ENCODE measurements around the gene VGF. TPM values are rescaled to one million over a fixed set of nuclear protein-coding genes. Genes with fewer than 3 reads are reported as not detected.
"Not testable (repeated sequence)": the region's sequence is repeated elsewhere in the genome, so short reads cannot be mapped to it uniquely, and the experiment has no call there.

The VGF gene
- total RNA-seq, 1 donor from 2014 or later, result 51.8 TPM

DNA sequence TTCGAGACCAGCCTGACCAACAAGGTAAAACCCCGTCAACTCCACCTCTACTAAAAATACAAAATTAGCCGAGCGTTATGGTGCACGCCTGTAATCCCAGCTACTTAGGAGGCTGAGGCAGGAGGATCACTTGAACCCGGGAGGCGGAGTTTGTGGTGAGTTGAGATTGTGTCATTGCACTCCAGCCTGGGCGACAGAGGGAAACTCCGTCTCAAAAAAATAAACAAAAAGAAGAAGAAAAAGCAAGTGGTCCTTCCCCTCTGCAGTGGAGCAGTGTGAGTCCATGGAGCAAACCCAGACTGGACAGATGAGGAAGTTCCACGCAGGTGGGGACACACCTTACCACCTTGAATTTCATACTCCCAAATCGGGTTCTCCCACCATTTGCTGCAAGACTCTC lies 51.5 kb downstream of the VGF start:
- FAIRE-seq, result no peak
- Histone ChIP-seq H3K27ac (ENCODE audit: low read depth, low read length) (peak overlapping the region; percentile 70), H3K27me3 (ENCODE audit: insufficient read depth, low read length) (no peaks in the 10 kb centered on the region), H3K9ac (ENCODE audit: low read length) (peak overlapping the region; percentile 55), H3K36me3 (ENCODE audit: insufficient read depth, low read length) (no peaks in the 10 kb centered on the region), H2AFZ (ENCODE audit: low read depth, low read length) (no peak overlapping the region), H3K79me2 (ENCODE audit: insufficient read depth, low read length) (no peaks in the 10 kb centered on the region), H3K4me1 (ENCODE audit: insufficient read depth, low read length) (peaks cover 46% of the 10 kb centered on the region), H3K4me2 (ENCODE audit: low read length) (peak overlapping the region; percentile 38), H3K4me3 (ENCODE audit: insufficient read depth, low read depth, low read length) (no peak overlapping the region), H3K9me3 (ENCODE audit: insufficient read depth, low read depth, low read length) (no peaks in the 10 kb centered on the region), H4K20me1 (ENCODE audit: insufficient read depth, low read length) (no peaks in the 10 kb centered on the region)
- Mint-ChIP-seq H3K36me3 (ENCODE audit: low read depth, unreplicated experiment) (no peaks in the 10 kb centered on the region), H3K9me3 (ENCODE audit: unreplicated experiment) (peaks cover 4% of the 10 kb centered on the region), H3K27ac (ENCODE audit: unreplicated experiment) (no peak overlapping the region), H3K27me3 (ENCODE audit: low read depth, unreplicated experiment) (no peaks in the 10 kb centered on the region), H3K4me3 (ENCODE audit: unreplicated experiment) (no peak overlapping the region), H3K4me1 (ENCODE audit: low read depth, unreplicated experiment) (peaks cover 26% of the 10 kb centered on the region)
- DNase-seq (ENCODE audit: low read depth), result no peak
- TF ChIP-seq, protein P1, sequence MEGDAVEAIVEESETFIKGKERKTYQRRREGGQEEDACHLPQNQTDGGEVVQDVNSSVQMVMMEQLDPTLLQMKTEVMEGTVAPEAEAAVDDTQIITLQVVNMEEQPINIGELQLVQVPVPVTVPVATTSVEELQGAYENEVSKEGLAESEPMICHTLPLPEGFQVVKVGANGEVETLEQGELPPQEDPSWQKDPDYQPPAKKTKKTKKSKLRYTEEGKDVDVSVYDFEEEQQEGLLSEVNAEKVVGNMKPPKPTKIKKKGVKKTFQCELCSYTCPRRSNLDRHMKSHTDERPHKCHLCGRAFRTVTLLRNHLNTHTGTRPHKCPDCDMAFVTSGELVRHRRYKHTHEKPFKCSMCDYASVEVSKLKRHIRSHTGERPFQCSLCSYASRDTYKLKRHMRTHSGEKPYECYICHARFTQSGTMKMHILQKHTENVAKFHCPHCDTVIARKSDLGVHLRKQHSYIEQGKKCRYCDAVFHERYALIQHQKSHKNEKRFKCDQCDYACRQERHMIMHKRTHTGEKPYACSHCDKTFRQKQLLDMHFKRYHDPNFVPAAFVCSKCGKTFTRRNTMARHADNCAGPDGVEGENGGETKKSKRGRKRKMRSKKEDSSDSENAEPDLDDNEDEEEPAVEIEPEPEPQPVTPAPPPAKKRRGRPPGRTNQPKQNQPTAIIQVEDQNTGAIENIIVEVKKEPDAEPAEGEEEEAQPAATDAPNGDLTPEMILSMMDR (IDR thresholded peaks at IDR 0.05; ENCODE audit: insufficient read depth, low read depth, low read length), result no peak
- no peak for TF ChIP-seq EZH2 (IDR thresholded peaks at IDR 0.05; ENCODE audit: insufficient read depth, low read length)

DNA sequence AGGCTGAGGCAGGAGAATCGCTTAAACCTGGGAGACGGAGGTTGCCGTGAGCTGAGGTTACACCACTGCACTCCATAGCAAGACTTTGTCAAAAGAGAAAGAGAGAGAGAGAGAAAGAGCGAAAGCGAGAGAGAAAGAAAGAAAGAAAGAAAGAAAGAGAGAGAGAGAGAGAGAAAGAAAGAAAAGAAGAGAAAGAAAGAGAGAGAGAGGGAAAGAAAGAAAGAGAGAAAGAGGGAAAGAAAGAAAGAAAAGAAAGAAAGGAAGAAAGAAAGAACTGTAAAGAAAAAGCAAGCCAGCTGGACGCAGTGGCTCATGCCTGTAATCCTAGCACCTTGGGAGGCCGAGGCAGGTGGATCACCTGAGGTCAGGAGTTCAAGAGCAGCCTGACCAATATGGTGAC lies 52.2 kb downstream of the VGF start:
- H3K27ac Mint-ChIP-seq (ENCODE audit: unreplicated experiment), result not testable (repeated sequence)

More for the DNA sequence above, 52.2 kb downstream of the VGF start:
- H3K4me1 Mint-ChIP-seq (ENCODE audit: low read depth, unreplicated experiment), result peaks cover 27% of the 10 kb centered on the region
- not testable (repeated sequence) for H2AFZ ChIP-seq (ENCODE audit: low read depth, low read length); H3K4me3 ChIP-seq (ENCODE audit: insufficient read depth, low read depth, low read length); DNase-seq (ENCODE audit: low read depth); H3K9me3 Mint-ChIP-seq (ENCODE audit: unreplicated experiment); H3K4me2 ChIP-seq (ENCODE audit: low read length); H3K36me3 Mint-ChIP-seq (ENCODE audit: low read depth, unreplicated experiment); H3K9ac ChIP-seq (ENCODE audit: low read length); H4K20me1 ChIP-seq (ENCODE audit: insufficient read depth, low read length); FAIRE-seq; H3K4me3 Mint-ChIP-seq (ENCODE audit: unreplicated experiment); H3K36me3 ChIP-seq (ENCODE audit: insufficient read depth, low read length); H3K9me3 ChIP-seq (ENCODE audit: insufficient read depth, low read depth, low read length); H3K27me3 ChIP-seq (ENCODE audit: insufficient read depth, low read length); H3K79me2 ChIP-seq (ENCODE audit: insufficient read depth, low read length); H3K27me3 Mint-ChIP-seq (ENCODE audit: low read depth, unreplicated experiment)
- H3K27ac ChIP-seq (ENCODE audit: low read depth, low read length), result peak overlapping the region; percentile 68
- H3K4me1 ChIP-seq (ENCODE audit: insufficient read depth, low read length), result peaks cover 48% of the 10 kb centered on the region

Small RNA genes within 50 kb of the gene (microRNA-seq; reads per million reads assigned to microRNA genes)
- gene MIR4653, result not detected

Other genes with a start within 250 kb of the VGF start
- gene MUC3A, start 216.0 kb downstream of the VGF start, total RNA-seq, result 0.61 TPM in 1 of 2 replicates, not detected in the other
- gene MUC12, start 196.0 kb downstream of the VGF start, total RNA-seq, result 2.5 and 2.8 TPM in 2 replicates
- not detected in 2 replicates for gene MUC17, start 145.5 kb downstream of the VGF start, total RNA-seq
- 24.2 and 24.4 TPM in 2 replicates for gene TRIM56, start 80.1 kb downstream of the VGF start, total RNA-seq
- gene SERPINE1, start 38.5 kb downstream of the VGF start, total RNA-seq, result 1,303 and 1,496 TPM in 2 replicates
- 172 and 181 TPM in 2 replicates for gene AP1S1, start 11.1 kb downstream of the VGF start, total RNA-seq
- gene NAT16, start 14.7 kb upstream of the VGF start, total RNA-seq, result 0.16 TPM in 1 of 2 replicates, not detected in the other
- gene MOGAT3, start 35.5 kb upstream of the VGF start, total RNA-seq, result not detected in 2 replicates
- 161 and 164 TPM in 2 replicates for gene PLOD3, start 52.0 kb upstream of the VGF start, total RNA-seq
- gene ZNHIT1, start 52.6 kb upstream of the VGF start, total RNA-seq, result 107 and 115 TPM in 2 replicates
- gene CLDN15, start 72.2 kb upstream of the VGF start, total RNA-seq, result 8.7 and 10.0 TPM in 2 replicates
- gene FIS1, start 79.5 kb upstream of the VGF start, total RNA-seq, result 134 and 140 TPM in 2 replicates
- 20.9 and 23.5 TPM in 2 replicates for gene IFT22, start 156.2 kb upstream of the VGF start, total RNA-seq
- 6.8 and 7.1 TPM in 2 replicates for gene COL26A1, start 197.3 kb upstream of the VGF start, total RNA-seq

Data from astrocyte (in vitro differentiated cells and primary cell).